A549 treated with RU486 at 1 μM for 4 hours (cell line): ENCODE results near the gene KAT7. TPM values are rescaled to one million over a fixed set of nuclear protein-coding genes. Genes with fewer than 3 reads are reported as not detected.

Experiments used
- total RNA-seq: library from RNA; stranded (reverse); fragments of 200-300 nt; extraction: Qiagen RNA extraction; gene quantifications from 5 replicates; pipeline ENCODE4 v1.2.3, GENCODE V29; 2022; ENCODE audit warnings: low read depth

Gene KAT7
- total RNA-seq, result 25.7 to 30.5 TPM (median 27.2 TPM) in 5 replicates

DNA sequence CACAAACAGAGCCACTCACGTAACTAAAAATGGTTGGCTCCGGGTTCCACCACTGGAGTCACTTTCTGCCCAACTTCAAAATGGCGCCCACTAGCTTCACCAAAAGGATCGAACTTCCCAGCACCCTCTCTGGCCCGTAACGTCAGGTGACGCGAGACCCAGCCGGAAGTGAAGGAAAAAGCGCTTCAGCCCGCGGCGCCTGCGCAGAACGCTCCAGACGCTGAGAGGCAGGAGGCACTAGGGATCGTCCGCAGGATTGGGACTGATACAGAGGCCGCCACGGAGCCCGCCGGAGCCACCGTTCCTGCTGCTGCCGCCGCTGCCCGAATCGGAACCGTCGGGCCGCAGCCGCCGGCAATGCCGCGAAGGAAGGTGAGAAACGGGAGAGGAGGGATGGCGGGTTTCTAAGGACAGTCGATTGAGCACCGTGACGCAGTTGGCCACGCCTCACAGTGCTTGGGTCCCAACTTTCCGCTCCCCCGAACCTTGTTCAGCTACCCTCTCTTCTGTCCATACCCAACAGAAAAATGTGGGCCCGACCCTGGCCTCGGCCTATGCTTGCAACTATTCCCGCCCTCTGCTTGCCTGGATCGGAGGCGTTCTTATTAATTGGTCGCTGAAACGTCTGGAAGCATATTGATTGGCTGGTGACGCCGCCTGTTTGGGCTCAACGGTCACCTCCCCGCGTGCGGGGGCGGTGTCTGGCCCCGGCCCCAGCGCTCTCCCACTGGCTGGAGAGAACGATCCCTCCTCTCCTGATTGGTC lies at the start of gene KAT7:
TSS of gene KAT7 (plus strand) at position 204 of the 765 bp plus-strand sequence. CDS start at position 358, 154 bp downstream.

DNA sequence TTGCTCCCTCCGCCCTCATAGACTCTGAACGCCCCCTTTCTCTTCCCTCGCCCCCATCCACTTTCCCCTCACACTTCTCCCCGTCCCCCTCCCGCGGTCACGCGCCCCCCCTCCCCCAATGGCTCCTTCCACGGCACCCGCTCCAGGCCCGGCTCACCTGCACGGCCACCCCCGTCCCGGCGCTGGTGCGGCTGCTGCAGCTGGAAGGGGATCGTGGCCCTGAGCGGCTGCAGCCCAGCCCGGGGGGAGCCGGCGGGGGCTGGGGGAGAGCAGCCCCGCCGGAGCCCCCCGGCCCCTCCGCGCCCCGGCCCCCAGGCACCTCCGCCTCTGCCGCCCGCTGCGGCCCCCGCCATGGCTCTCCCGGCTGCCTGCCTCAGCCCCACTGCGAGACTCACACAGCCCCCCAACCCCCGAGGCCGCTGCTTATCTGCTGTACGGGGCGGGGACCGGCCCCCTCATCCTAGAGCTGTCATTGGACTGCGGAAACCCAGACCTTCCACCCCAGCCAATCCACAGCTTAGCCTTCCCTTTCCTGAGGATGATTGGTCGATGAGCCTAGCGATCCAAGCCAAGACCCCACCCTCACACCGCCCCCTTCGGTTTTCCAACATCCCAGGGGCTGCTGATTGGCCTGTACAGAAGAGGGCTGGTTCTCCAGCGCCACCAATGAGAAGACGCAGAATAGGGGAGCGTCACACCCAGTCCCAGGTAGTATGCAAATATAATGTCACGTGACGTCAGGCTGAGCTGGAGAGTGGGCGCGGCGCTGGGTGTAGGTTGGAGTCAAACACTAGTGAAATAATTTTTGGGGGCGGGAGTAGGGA lies 24.5 kb upstream of the KAT7 start, which contains the start of gene FAM117A:
TSS of gene FAM117A (minus strand) at position 397 of the 824 bp plus-strand sequence. CDS start at position 353, 44 bp downstream.

DNA sequence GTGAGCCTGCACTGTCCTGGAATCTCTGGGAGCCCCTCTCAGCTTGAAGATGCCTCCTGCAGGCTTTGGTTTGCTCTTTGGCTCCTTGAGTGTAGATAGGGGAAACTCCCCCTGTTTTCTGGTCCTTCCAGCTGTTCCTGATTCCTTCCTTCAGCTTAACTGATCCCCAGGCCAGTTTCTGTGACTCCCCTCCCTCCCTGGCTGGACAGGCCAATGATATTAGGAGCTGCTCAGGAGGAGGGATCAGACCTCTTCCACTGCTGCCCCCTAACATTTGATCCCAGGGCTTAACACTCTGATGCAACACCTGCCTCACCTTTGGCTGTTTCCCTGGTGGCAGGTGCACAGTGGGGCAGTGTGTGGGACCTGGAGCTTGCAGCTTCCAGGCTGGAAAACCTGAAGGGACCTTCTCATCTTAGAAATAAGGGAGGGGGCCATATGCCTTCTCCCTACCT lies 59.6 kb downstream of the KAT7 start, which contains the start of gene TAC4:
TSS of gene TAC4 (minus strand) at position 51 of the 455 bp plus-strand sequence. CDS start 52 bp downstream, outside the sequence.

Other genes starting within 250 kb of the KAT7 start
- 0.15 to 0.37 TPM (median 0.19 TPM) in 5 replicates for gene NXPH3, start 212.8 kb upstream of the KAT7 start, total RNA-seq
- gene SPOP, start 110.6 kb upstream of the KAT7 start, total RNA-seq, result 33.9 to 47.1 TPM (median 37.1 TPM) in 5 replicates
- 84.0 to 110 TPM (median 90.8 TPM) in 5 replicates for gene SLC35B1, start 80.7 kb upstream of the KAT7 start, total RNA-seq
- gene FAM117A, start 24.6 kb upstream of the KAT7 start, total RNA-seq, result 0.60 to 1.1 TPM (median 0.89 TPM) in 5 replicates
- not detected in 5 replicates for gene TAC4, start 59.4 kb downstream of the KAT7 start, total RNA-seq
- gene DLX4, start 180.5 kb downstream of the KAT7 start, total RNA-seq, result 2.0 to 3.5 TPM (median 3.1 TPM) in 5 replicates
- 0.05 to 0.10 TPM (median 0.10 TPM) in 4 of 5 replicates, not detected in the other for gene DLX3, start 206.5 kb downstream of the KAT7 start, total RNA-seq